Stomach smooth muscle (tissue), 2 donors: Measurements from ENCODE around the gene LRRC4.
A peak's percentile ranks its signal among the peaks of the same experiment; 100 is the strongest.

Experiments used
- H3K27ac ChIP-seq: one replicate; pipeline ENCODE4 v1.7.0; 2013; ENCODE audit warnings: mild to moderate bottlenecking, low read length, inconsistent platforms
- H3K27me3 ChIP-seq, 2 donors: one replicate each; pipeline ENCODE4 v1.7.0; 2013; ENCODE audit warnings: low read length in 2 of 2; ENCODE audit not compliant: insufficient read depth in 2 of 2, control insufficient read depth in 1 of 2
- H3K36me3 ChIP-seq, 2 donors: one replicate each; pipeline ENCODE4 v1.7.0; 2013; ENCODE audit warnings: low read length in 2 of 2; ENCODE audit not compliant: control insufficient read depth in 2 of 2, insufficient read depth in 2 of 2
- H3K4me1 ChIP-seq: one replicate; pipeline ENCODE4 v1.7.0; 2013; ENCODE audit warnings: low read length; ENCODE audit not compliant: control insufficient read depth, insufficient read depth
- H3K4me3 ChIP-seq, 2 donors: one replicate each; pipeline ENCODE4 v1.7.0; 2013; ENCODE audit warnings: low read length in 2 of 2
- H3K9ac ChIP-seq, 2 donors: one replicate each; pipeline ENCODE4 v1.7.0; 2013; ENCODE audit warnings: low read length in 2 of 2, mild to moderate bottlenecking in 1 of 2
- H3K9me3 ChIP-seq, 2 donors: one replicate each; pipeline ENCODE4 v1.7.0; 2013; ENCODE audit warnings: low read length in 2 of 2; ENCODE audit not compliant: control insufficient read depth in 2 of 2
- donor health status: healthy.
- donor health status: Pancreatic carcinoma.

Gene LRRC4

GRCh38 chr7:128021366-128021765, 9.9 kb downstream of the LRRC4 start:
- no peaks in the 10 kb centered on the region for H3K9me3 ChIP-seq
- no peak overlapping the region for H3K9ac ChIP-seq
- no peaks in the 10 kb centered on the region for H3K27me3 ChIP-seq
- H3K27ac ChIP-seq = no peak overlapping the region
- no peak overlapping the region for H3K4me3 ChIP-seq
- no peaks in the 10 kb centered on the region for H3K4me1 ChIP-seq
- H3K36me3 ChIP-seq = peaks cover 3 to 6% of the 10 kb centered on the region in 2 donors

GRCh38 chr7:128020159-128020558, 11.1 kb downstream of the LRRC4 start:
- Histone ChIP-seq H3K9me3 (no peaks in the 10 kb centered on the region), H3K27ac (no peak overlapping the region), H3K4me3 (no peak overlapping the region), H3K4me1 (no peaks in the 10 kb centered on the region), H3K9ac (no peak overlapping the region), H3K36me3 (peaks cover 3 to 6% of the 10 kb centered on the region in 2 donors), H3K27me3 (no peaks in the 10 kb centered on the region)

- no peak overlapping the region for H3K27ac ChIP-seq
- H3K4me1 ChIP-seq = no peaks in the 10 kb centered on the region
- H3K9me3 ChIP-seq = no peaks in the 10 kb centered on the region
- H3K9ac ChIP-seq = no peak overlapping the region
- H3K4me3 ChIP-seq = no peak overlapping the region
- no peaks in the 10 kb centered on the region for H3K27me3 ChIP-seq
- H3K36me3 ChIP-seq = peaks cover 3 to 6% of the 10 kb centered on the region in 2 donors
These were observed 11.9 kb downstream of the LRRC4 start for GRCh38 chr7:128019288-128019687.

GRCh38 chr7:128017862-128018845, 13.1 kb downstream of the LRRC4 start:
- H3K4me3 ChIP-seq = no peak overlapping the region
- H3K4me1 ChIP-seq = no peaks in the 10 kb centered on the region
- no peak overlapping the region for H3K27ac ChIP-seq
- H3K9me3 ChIP-seq = no peaks in the 10 kb centered on the region
- peaks cover 3 to 6% of the 10 kb centered on the region in 2 donors for H3K36me3 ChIP-seq
- no peak overlapping the region for H3K9ac ChIP-seq
- no peaks in the 10 kb centered on the region for H3K27me3 ChIP-seq

- Histone ChIP-seq H3K27ac (no peak overlapping the region), H3K9me3 (no peaks in the 10 kb centered on the region), H3K36me3 (peaks cover 3 to 6% of the 10 kb centered on the region in 2 donors), H3K4me3 (no peak overlapping the region), H3K27me3 (no peaks in the 10 kb centered on the region), H3K9ac (no peak overlapping the region), H3K4me1 (no peaks in the 10 kb centered on the region)
These were observed 13.8 kb downstream of the LRRC4 start for GRCh38 chr7:128017460-128017859.

GRCh38 chr7:128014811-128015210, 16.4 kb downstream of the LRRC4 start:
- Histone ChIP-seq H3K27ac (no peak overlapping the region), H3K27me3 (no peaks in the 10 kb centered on the region), H3K9ac (no peak overlapping the region), H3K36me3 (peaks cover 0 to 3% of the 10 kb centered on the region in 2 donors), H3K4me1 (peaks cover 12% of the 10 kb centered on the region), H3K9me3 (no peaks in the 10 kb centered on the region), H3K4me3 (no peak overlapping the region)

GRCh38 chr7:128011131-128011661, 20.0 kb downstream of the LRRC4 start:
- peak overlapping the region in 1 of 2 donors; percentile 21 for H3K9ac ChIP-seq
- peaks cover 12% of the 10 kb centered on the region for H3K4me1 ChIP-seq
- H3K36me3 ChIP-seq = peaks cover 0 to 2% of the 10 kb centered on the region in 2 donors
- H3K27me3 ChIP-seq = no peaks in the 10 kb centered on the region
- no peaks in the 10 kb centered on the region for H3K9me3 ChIP-seq
- H3K4me3 ChIP-seq = no peak overlapping the region
- H3K27ac ChIP-seq = peak overlapping the region; percentile 33

GRCh38 chr7:128010391-128011127, 20.7 kb downstream of the LRRC4 start:
- Histone ChIP-seq H3K9ac (no peak overlapping the region), H3K36me3 (peaks cover 0 to 5% of the 10 kb centered on the region in 2 donors), H3K4me3 (no peak overlapping the region), H3K4me1 (peaks cover 12% of the 10 kb centered on the region), H3K9me3 (no peaks in the 10 kb centered on the region), H3K27me3 (no peaks in the 10 kb centered on the region), H3K27ac (peak overlapping the region; percentile 37)

- Histone ChIP-seq H3K27ac (no peak overlapping the region), H3K9ac (no peak overlapping the region), H3K36me3 (peaks cover 0 to 5% of the 10 kb centered on the region in 2 donors), H3K4me3 (no peak overlapping the region), H3K27me3 (no peaks in the 10 kb centered on the region), H3K4me1 (peaks cover 12% of the 10 kb centered on the region), H3K9me3 (no peaks in the 10 kb centered on the region)
These were observed 22.5 kb downstream of the LRRC4 start for GRCh38 chr7:128008744-128009143.

GRCh38 chr7:128008141-128008540, 23.1 kb downstream of the LRRC4 start:
- Histone ChIP-seq H3K27ac (no peak overlapping the region), H3K9ac (no peak overlapping the region), H3K36me3 (peaks cover 0 to 5% of the 10 kb centered on the region in 2 donors), H3K27me3 (no peaks in the 10 kb centered on the region), H3K9me3 (no peaks in the 10 kb centered on the region), H3K4me1 (peaks cover 15% of the 10 kb centered on the region), H3K4me3 (no peak overlapping the region)
